HCT116 (cell line): Measurements from ENCODE around the gene PPP1CB. TPM values are rescaled to one million over a fixed set of nuclear protein-coding genes. Genes with fewer than 3 reads are reported as not detected.

Source experiments
- ATAC-seq: fragments of 200-7000 bp; cut with Tn5 transposase; 2 replicates; pipeline ENCODE4 v1.9.1; 2020; ENCODE audit warnings: mild to moderate bottlenecking, moderate library complexity
- BruUV-seq: library from RNA; stranded (reverse); fragments of 400-500 nt; replicated peaks from 2 replicates; lab custom pipeline; 2021; lab: Mats Ljungman, UMichigan
- CTCF ChIA-PET: fragments of 300-600 bp; sonication (Branson Sonifier 250); formaldehyde crosslinking; loops from one replicate; lab custom pipeline; 2021; ENCODE audit warnings: antibody characterized with exemption; lab: Charles Lee
- POLR2A ChIA-PET: fragments of 300-600, 350-600 bp; sonication (Branson Sonifier 250); formaldehyde crosslinking; loops from one replicate; lab custom pipeline; 2021; ENCODE audit warnings: antibody characterized with exemption; lab: Charles Lee
- RAD21 ChIA-PET, 2 experiments: fragments of 300-600 bp; sonication (Branson Sonifier 250); formaldehyde crosslinking; loops; one replicate each; lab custom pipeline; 2023; ENCODE audit warnings: low total read pairs in 2 of 2; ENCODE audit not compliant: uncharacterized antibody in 2 of 2, unreplicated experiment in 2 of 2, low non-redundant PET in 1 of 2; lab: Charles Lee
- DNase-seq: peaks from one replicate; pipeline ENCODE4 v3.0.0-alpha.2; 2010; ENCODE audit warnings: low read depth, low spot score
- H2AFZ ChIP-seq: fragments of 200-600 bp; shearing (Covaris generic), sonication (generic); 2 replicates; pipeline ENCODE4 v1.6.1; 2017; ENCODE audit warnings: low read depth, mixed run types, mixed read lengths, antibody characterized with exemption, low read length; ENCODE audit not compliant: poor library complexity, severe bottlenecking
- H3K27ac ChIP-seq: 2 replicates; pipeline ENCODE4 v1.5.1; 2012; ENCODE audit warnings: low read depth, low read length
- H3K27me3 ChIP-seq: fragments of 200-600 bp; sonication (generic); 2 replicates; pipeline ENCODE4 v1.6.1; 2016; ENCODE audit warnings: mixed run types, low read length, mixed read lengths; ENCODE audit not compliant: insufficient read depth
- H3K36me3 ChIP-seq, 2 experiments: fragments of 200-500 bp in 1 of 2; fragments of 200-600 bp in 1 of 2; sonication (Bioruptor generic) in 1 of 2; sonication (generic) in 1 of 2; 2 replicates each; pipeline versions ENCODE4 v1.5.1 to v1.6.1; 2014 to 2016; ENCODE audit warnings: low read length in 2 of 2, inconsistent platforms in 1 of 2, mixed read lengths in 1 of 2, mixed run types in 1 of 2; ENCODE audit not compliant: insufficient read depth in 2 of 2, control insufficient read depth in 1 of 2
- H3K4me1 ChIP-seq, 2 experiments: fragments of 200-600 bp in 1 of 2; sonication (generic) in 1 of 2; 2 replicates each; pipeline versions ENCODE4 v1.5.1 to v1.6.1; 2012 to 2017; ENCODE audit warnings: low read length in 2 of 2, inconsistent platforms in 1 of 2, mild to moderate bottlenecking in 1 of 2, mixed read lengths in 1 of 2, mixed run types in 1 of 2, moderate library complexity in 1 of 2; ENCODE audit not compliant: insufficient read depth in 2 of 2, control insufficient read depth in 1 of 2
- H3K4me2 ChIP-seq: fragments of 200-600 bp; sonication (generic); 2 replicates; pipeline ENCODE4 v1.6.1; 2017; ENCODE audit warnings: mixed run types, low read length, mixed read lengths
- H3K4me3 ChIP-seq, 2 experiments: fragments of 200-600 bp in 1 of 2; sonication (generic) in 1 of 2; replicated peaks in 1 of 2; 2 replicates each; pipeline ENCODE4 v1.5.1; 2011 to 2016; ENCODE audit warnings: low read length in 2 of 2, control low read depth in 1 of 2, low read depth in 1 of 2, mild to moderate bottlenecking in 1 of 2, mixed read lengths in 1 of 2, mixed run types in 1 of 2
- H3K79me2 ChIP-seq: fragments of 200-600 bp; sonication (generic); 2 replicates; pipeline ENCODE4 v1.6.1; 2017; ENCODE audit warnings: mild to moderate bottlenecking, mixed run types, low read length, moderate library complexity, mixed read lengths; ENCODE audit not compliant: insufficient read depth
- H3K9ac ChIP-seq: fragments of 200-600 bp; sonication (generic); 2 replicates; pipeline ENCODE4 v1.6.1; 2016; ENCODE audit warnings: low read length, mixed read lengths
- H3K9me2 ChIP-seq: fragments of 200-600 bp; sonication (generic), shearing (Covaris generic); 2 replicates; pipeline ENCODE4 v1.6.1; 2017; ENCODE audit warnings: mixed run types, mild to moderate bottlenecking, moderate library complexity; ENCODE audit not compliant: insufficient read depth
- H3K9me3 ChIP-seq, 2 experiments: fragments of 200-500 bp in 1 of 2; fragments of 200-600 bp in 1 of 2; sonication (Bioruptor generic) in 1 of 2; sonication (generic) in 1 of 2; 2 replicates each; pipeline ENCODE4 v1.6.1; 2014 to 2017; ENCODE audit warnings: low read length in 2 of 2, mixed read lengths in 2 of 2, inconsistent platforms in 1 of 2, low read depth in 1 of 2, mild to moderate bottlenecking in 1 of 2, mixed run types in 1 of 2, moderate library complexity in 1 of 2; ENCODE audit not compliant: control insufficient read depth in 1 of 2, insufficient read depth in 1 of 2
- H4K20me1 ChIP-seq: fragments of 200-600 bp; sonication (generic), shearing (Covaris generic); 2 replicates; pipeline ENCODE4 v1.6.1; 2017; ENCODE audit warnings: mixed run types, mild to moderate bottlenecking, moderate library complexity; ENCODE audit not compliant: insufficient read depth
- CBX3 ChIP-seq: IDR thresholded peaks from 2 replicates; pipeline ENCODE4 v1.6.1; 2012; ENCODE audit warnings: low read depth
- EGR1 ChIP-seq: IDR thresholded peaks from 2 replicates; pipeline ENCODE4 v1.6.1; 2012; ENCODE audit warnings: low read depth
- EZH2 ChIP-seq: fragments of 200-600 bp; sonication (generic); IDR thresholded peaks from 2 replicates; pipeline ENCODE4 v1.6.1; 2017; ENCODE audit warnings: antibody characterized with exemption, mixed run types
- JUND ChIP-seq: IDR thresholded peaks from 2 replicates; pipeline ENCODE4 v1.6.1; 2012
- POLR2A ChIP-seq: IDR thresholded peaks from 2 replicates; pipeline ENCODE4 v1.7.0; 2011; ENCODE audit warnings: borderline replicate concordance; ENCODE audit not compliant: insufficient read depth, insufficient read length; ENCODE audit errors: extremely low read depth
- POLR2AphosphoS5 ChIP-seq: IDR thresholded peaks from 2 replicates; pipeline ENCODE4 v1.6.1; 2011; ENCODE audit warnings: mild to moderate bottlenecking, low read depth, low read length, moderate library complexity
- REST ChIP-seq: IDR thresholded peaks from 2 replicates; pipeline ENCODE4 v1.6.1; 2012; ENCODE audit warnings: low read depth
- SIN3A ChIP-seq: IDR thresholded peaks from 2 replicates; pipeline ENCODE4 v1.6.1; 2012; ENCODE audit warnings: low read depth
- SRF ChIP-seq: IDR thresholded peaks from 2 replicates; pipeline ENCODE4 v1.6.1; 2012; ENCODE audit warnings: low read depth
- TCF7L2 ChIP-seq: IDR thresholded peaks from 2 replicates; pipeline ENCODE4 v1.7.0; 2011; ENCODE audit warnings: borderline replicate concordance, inconsistent platforms; ENCODE audit not compliant: insufficient read depth, insufficient read length; ENCODE audit errors: extremely low read depth
- ZFX ChIP-seq: fragments of 450-650 bp; IDR thresholded peaks from 2 replicates; pipeline ENCODE4 v1.6.1; 2017
- intact Hi-C: fragments of 100-400 bp; cut with micrococcal nuclease; formaldehyde crosslinking; loops from 2 replicates; pipeline ENCODE4 v1.10.0; 2022
- total RNA-seq: library from RNA; stranded (reverse); gene quantifications from one replicate; pipeline ENCODE4 v1.2.1, GENCODE V29; 2021; ENCODE audit not compliant: unreplicated experiment
- TF ChIP-seq, protein P1 (sequence below): IDR thresholded peaks from 2 replicates; pipeline ENCODE4 v1.6.1; 2012

The PPP1CB gene
- total RNA-seq, 1 experiment from 2014 or later, result 174 TPM

- no peak overlapping the region for H2AFZ ChIP-seq
- H3K36me3 ChIP-seq, result no peaks in the 10 kb centered on the region
- H3K9me2 ChIP-seq, result no peaks in the 10 kb centered on the region
- H3K9me3 ChIP-seq, result no peaks in the 10 kb centered on the region
- H3K4me1 ChIP-seq, result no peaks in the 10 kb centered on the region
- H3K4me2 ChIP-seq, result no peak overlapping the region
- no peak for ATAC-seq
- H4K20me1 ChIP-seq, result peaks cover 19% of the 10 kb centered on the region
- TF ChIP-seq ZFX, result no peak
- no peak for TF ChIP-seq TCF7L2
- no peak for TF ChIP-seq SRF
- TF ChIP-seq JUND, result no peak
- TF ChIP-seq SIN3A, result no peak
- TF ChIP-seq EGR1, result no peak
- no peak for TF ChIP-seq CBX3
- TF ChIP-seq POLR2AphosphoS5, result no peak
- TF ChIP-seq, protein P1, sequence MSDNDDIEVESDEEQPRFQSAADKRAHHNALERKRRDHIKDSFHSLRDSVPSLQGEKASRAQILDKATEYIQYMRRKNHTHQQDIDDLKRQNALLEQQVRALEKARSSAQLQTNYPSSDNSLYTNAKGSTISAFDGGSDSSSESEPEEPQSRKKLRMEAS, result no peak
- TF ChIP-seq EZH2, result no peak
- no peak for TF ChIP-seq POLR2A
- no peak for TF ChIP-seq REST
- TF ChIP-seq, all 23 proteins: peak for 0
- Histone ChIP-seq H3K27ac (no peak overlapping the region), H3K4me3 (no peak overlapping the region), H3K27me3 (no peaks in the 10 kb centered on the region), H3K79me2 (peaks cover 100% of the 10 kb centered on the region), H3K9ac (no peak overlapping the region)
- DNase-seq, result no peak
- ChIA-PET RAD21 (no interaction called here), CTCF (no interaction called here), POLR2A (no interaction called here)
- intact Hi-C loops, result no loop called here
- BruUV-seq, result no TSS peak
Observed at GRCh38 chr2:28767337-28767736, 15.7 kb downstream of the PPP1CB start.
